ENCODE results near the gene KCNG3.

GRCh38 chr2:42421157-42421485 is 72.7 kb downstream of the KCNG3 start:
- TF ChIP-seq YY1 (IDR thresholded peaks at IDR 0.05; ENCODE audit: insufficient read depth, insufficient read length), result no peak
- no peak for TF ChIP-seq ZNF274 (IDR thresholded peaks at IDR 0.05; ENCODE audit: low read depth, low read length)
